GM18909 (cell line): ENCODE results near the gene EXOC2.
A peak's percentile ranks its signal among the peaks of the same experiment; 100 is the strongest.

ENCODE experiments used
- ATAC-seq: cut with Tn5 transposase; IDR thresholded peaks from one replicate; pipeline ENCODE4 v1.9.1; 2021; ENCODE audit warnings: mild to moderate bottlenecking; ENCODE audit not compliant: unreplicated experiment, poor library complexity

Gene EXOC2

GRCh38 chr6:484086-484745 lies 208.7 kb downstream of the EXOC2 start:
- ATAC-seq = no peak

DNA sequence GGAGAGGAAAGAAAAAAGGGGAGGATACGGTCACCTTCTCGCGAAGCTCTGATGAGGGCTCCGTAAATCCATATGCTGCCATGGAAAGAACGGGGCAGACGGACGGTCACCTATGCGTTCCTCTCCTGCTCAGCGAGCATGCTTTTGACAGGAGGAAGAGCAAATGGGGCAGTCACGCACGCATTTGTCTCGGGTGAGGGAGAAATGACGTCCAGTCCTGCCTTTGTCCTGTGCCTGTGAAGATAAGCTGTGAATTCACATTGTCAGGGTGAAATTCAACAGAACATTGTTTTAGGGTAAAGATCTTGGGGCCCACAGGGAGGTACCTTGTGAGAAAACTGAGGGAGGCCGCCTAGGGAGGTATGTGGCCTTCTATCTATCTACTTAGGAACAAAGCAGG lies 217.6 kb downstream of the EXOC2 start:
- no peak for ATAC-seq

- peak; percentile 82 for ATAC-seq
Measured at GRCh38 chr6:474453-475185, 218.3 kb downstream of the EXOC2 start.

GRCh38 chr6:473768-474452 lies 219.0 kb downstream of the EXOC2 start:
- no peak for ATAC-seq

GRCh38 chr6:473356-473755 lies 219.6 kb downstream of the EXOC2 start:
- no peak for ATAC-seq

DNA sequence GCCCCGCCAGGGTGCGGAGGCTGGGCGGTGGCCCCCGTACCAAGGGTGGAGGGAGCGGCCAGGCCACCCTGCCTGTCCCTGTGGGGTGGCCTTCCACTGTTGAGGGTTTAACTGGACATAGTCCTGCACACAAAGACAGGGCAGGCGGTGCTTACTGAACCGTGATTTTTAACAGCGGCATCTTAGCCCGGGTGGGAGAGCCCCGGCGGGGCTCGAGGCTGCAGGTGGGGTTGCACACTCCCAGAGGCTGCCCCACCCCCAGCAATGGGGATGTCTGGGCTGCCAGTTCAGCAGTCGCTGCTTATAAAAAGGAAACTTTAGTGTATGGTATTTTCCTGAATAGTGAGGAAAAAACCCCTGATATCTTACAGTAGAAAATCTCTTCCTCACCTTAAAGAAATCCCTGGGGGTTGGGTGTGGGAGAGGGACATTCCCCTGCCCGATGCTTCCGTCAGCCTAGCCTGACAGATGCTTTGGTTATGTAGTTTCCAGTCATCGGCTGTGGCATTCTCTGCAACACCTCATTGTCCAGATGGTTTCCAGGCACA lies 222.0 kb downstream of the EXOC2 start:
- ATAC-seq = peak; percentile 52

DNA sequence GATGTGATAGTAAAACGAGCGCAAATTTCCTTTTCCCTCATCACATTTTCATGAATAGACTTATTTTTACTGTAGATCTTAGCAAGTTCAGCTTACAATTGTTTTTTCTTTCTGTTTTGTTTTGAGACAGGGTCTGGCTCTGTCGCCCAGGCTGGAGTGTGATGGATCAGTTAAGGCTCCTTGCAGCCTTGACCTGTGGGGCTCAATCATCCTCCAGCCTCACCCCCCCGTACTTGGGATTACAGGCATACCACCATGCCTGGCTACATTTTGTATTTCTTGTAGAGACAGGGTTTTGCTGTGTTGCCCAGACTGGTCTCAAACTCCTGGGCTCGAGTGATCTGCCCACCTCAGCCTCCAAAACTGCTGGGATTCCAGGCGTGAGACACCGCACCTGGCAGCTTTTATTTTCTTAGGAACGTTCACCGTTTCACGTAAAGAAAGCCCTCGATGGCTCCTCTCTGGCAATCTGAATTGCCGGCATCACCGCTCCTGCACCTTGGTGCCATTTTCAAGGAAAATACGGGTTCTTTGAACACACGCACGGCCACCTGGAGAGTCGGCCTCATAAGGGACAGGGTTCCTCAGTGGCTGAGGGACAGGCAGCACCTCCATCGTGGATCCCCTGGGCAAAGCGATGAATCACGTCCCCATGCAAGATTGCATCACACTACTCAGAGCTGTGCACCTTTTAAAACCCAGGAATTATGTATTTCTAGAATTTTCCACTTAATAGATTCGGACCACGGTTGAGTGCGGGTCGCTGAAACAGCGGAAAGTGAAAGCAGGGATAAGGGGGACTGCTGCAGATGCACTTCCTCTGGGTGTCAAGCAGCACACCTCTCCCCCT lies 222.7 kb downstream of the EXOC2 start:
- ATAC-seq = peak; percentile 31

GRCh38 chr6:467671-468082 lies 225.3 kb downstream of the EXOC2 start:
- ATAC-seq = no peak

DNA sequence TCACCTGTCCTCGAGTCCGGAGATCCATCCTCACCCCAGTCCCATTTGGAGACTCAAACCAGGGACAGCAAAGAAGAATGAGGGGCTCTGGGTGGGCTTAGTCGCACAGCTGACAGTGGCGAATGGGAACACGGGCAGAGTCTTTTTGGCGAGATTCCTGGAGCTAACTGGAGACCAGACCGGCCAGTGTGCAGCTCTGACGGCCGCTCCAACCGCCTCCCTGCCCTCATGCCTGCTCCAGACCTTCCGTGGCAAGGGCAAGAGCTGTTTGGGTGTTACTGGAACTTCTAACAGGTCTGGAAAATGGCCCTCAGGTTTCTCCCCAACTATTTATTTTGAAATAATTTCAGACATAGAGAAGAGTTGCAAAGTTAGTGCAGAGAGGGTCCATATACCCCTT lies 225.8 kb downstream of the EXOC2 start:
- no peak for ATAC-seq

- ATAC-seq = no peak
Measured at GRCh38 chr6:466564-466963, 226.4 kb downstream of the EXOC2 start.

DNA sequence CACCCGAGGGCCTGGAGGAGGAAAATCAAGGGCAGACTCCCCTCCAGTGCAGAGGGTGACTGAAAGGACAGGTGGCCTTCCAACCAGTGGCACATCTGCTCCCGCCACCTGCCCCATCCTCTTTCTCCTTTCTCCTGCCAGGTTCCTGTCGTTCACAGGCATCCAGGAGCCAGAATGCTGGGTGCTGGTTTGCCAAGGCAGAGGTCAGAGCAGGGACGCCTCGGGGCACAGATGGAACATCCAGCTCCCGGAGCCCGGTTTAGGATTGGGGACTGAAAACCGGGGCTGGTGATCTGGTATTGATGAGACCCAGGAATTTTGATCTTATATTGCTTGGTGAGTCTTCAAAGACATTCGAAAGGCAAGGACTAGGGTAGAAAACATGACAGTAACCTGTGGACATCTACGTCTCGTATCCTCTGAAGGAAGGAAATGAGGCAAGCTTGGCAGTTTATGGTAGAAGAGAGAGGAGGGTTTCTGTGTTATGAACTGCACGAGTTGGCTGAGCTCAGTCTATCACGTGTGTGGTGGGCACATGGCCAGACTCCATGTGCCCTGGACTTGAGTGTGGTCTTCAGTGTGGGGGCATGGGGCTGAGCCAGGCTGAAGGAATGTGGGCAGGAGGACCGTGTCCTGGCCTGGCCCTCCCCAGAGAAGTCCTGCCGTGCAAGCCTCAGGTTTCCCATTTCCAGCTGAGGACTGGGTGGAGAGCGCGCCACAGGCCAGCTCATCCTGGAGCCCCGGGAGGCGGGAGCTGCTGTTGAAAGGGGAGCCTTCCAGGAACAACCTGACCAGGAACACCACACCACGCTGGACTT lies 227.2 kb downstream of the EXOC2 start:
- ATAC-seq = no peak

DNA sequence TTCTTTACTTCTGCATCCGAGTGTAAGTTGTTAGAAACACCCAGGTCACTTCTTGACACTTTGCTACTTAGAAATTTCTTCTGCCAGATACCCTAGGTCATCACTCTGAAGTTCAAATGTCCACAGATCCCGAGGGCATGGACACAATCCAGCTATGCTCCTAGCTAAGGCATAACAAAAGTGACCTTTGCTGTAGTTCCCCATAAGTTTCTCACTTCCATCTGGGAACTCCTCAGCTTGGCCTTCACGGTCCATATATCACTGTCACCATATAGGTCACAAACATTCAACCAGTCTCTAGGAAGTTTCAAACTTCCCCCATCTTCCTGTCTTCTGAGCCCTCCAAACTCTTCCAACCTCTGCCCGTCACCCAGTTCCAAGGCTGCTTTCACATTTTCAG lies 236.1 kb downstream of the EXOC2 start:
- no peak for ATAC-seq

DNA sequence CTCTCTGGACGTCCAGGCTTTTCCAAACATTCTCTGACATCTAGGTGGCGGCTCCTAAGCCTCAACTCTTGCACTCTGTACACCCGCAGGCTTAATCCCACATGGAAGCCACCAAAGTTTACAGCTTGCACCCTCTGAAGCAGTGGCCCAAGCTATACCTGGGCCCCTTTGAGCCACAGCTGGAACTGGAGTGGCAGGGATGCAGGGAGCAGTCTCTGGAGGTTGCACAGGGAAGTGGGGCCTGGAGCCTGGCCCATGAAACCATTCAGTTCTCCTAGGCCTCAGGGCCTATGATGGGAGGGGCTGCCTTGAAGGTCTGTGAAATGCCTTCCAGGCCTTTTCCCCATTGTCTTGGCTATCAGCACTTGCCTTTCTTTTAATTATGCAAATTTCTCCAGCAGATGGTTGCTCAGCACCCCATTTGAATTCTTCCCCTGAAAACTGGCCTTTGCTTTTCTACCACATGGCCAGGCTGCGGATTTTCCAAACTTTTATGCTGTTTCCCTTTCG lies 236.5 kb downstream of the EXOC2 start:
- no peak for ATAC-seq

DNA sequence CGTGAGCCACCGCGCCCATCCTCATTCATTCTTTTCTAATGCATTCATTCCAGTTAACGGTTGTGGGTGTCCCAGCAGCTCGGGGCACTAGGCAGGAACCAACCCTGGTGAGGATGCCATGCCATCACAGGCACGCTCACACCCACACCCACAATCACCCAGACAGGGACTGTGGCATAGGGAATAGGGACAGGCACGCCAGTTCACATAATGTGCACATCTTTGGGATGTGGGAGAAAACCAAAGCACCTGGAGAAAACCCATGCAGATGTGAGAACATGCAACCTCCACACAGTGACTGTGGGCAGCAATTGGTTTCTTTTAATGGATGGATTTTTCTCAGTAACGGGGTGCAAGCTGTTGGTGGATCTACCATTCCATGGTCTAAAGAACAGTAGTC lies 237.1 kb downstream of the EXOC2 start:
- no peak for ATAC-seq

- ATAC-seq = no peak
Measured at GRCh38 chr6:455006-455585, 237.8 kb downstream of the EXOC2 start.

DNA sequence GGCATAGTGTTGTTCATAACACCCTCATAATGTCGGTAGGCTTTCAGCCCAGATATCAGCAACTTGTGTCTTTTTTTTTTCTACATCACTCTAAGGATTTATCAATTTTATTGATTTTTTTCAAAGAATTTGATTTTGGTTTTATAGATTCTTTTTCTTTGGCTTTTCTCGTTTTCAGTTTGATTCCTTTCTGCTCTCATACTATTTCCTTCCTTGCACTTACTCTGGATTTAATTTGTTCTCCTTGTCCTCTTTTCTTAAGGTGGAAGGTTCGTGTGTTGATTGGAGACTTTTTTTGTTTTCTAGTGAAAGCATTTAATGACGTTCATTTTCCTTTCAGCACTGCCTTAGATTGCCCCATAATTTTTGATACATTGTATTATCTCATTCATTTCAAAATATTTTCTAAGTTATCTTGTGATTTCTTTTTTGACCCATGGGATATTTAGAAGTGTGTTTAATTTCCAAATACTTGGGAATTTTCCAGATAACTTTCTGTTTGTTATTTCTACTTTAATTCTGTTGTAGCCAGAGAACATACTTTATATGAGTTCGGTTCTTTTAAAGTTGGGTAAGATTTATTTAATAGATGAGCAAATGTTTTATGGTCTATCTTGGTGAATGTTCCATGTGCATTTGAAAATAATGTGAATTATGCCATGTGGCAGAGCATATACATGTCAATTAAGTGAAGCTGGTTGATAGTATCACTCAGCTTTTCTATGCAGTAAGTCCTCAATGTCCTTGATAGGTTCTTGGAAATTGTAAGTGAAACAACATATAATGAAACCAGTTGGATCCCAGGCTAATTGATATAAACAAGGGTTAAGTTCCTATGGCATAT lies 238.6 kb downstream of the EXOC2 start:
- no peak for ATAC-seq

DNA sequence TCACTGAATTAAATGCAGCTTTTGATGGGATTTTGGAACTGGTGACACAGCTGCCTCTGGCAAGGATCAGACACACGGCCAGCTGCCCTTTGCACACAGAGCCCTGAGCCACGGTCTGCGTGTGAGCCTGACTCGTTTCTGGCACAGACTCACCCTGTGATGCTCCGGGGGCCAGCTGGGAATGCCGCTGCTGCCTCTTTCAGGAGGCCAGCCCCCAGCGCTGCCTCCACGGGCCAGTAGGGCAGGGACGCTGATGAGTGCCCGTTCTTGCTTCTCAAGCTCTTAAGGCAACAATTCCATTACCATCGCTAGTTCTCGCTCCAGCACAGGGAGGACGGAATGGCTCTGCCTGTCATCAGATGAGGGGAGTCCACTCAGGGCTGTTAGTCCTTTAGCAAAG lies 239.8 kb downstream of the EXOC2 start:
- no peak for ATAC-seq
